GM12872 (cell line): Measurements from ENCODE around the gene NGEF.

Source experiments
- TF ChIP-seq, protein P1 (sequence below): IDR thresholded peaks from 3 replicates; pipeline ENCODE4 v1.5.1; 2011; ENCODE audit warnings: low read depth, mild to moderate bottlenecking, low read length, moderate library complexity; ENCODE audit not compliant: insufficient read depth

NGEF gene

DNA sequence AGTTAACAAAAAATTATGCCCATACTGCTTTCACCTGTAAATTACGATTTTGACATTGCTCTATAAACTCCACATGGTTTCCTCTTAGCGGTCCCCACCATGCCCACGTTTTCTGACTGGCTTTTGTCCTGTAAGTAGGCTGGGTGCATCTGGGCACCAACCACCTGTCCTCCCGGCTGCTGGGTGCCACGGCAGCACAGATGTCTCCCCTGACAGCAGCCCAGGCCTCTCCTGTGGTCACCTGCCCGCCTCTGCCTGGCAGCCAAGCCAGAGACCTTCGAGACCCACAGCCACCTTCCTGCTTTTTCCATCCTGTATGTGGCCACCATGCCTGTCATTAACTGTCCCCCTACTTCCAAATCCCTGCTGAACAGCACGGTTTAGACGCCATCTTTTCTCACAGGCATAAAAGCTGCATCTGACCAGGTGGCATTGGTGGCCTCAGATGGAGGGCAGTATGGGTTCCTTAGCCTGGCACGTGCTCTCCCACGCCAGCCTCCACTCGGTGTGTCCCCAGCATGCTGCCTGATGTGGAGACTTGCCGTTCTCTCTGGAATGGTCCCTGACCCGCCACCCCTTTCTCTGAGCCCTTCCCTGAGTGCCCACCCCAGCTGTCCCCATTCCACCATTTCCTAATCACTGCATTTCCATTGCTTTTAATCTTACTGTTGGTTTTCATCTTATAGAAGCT, 124.1 kb downstream of the NGEF start:
- TF ChIP-seq, protein P1, sequence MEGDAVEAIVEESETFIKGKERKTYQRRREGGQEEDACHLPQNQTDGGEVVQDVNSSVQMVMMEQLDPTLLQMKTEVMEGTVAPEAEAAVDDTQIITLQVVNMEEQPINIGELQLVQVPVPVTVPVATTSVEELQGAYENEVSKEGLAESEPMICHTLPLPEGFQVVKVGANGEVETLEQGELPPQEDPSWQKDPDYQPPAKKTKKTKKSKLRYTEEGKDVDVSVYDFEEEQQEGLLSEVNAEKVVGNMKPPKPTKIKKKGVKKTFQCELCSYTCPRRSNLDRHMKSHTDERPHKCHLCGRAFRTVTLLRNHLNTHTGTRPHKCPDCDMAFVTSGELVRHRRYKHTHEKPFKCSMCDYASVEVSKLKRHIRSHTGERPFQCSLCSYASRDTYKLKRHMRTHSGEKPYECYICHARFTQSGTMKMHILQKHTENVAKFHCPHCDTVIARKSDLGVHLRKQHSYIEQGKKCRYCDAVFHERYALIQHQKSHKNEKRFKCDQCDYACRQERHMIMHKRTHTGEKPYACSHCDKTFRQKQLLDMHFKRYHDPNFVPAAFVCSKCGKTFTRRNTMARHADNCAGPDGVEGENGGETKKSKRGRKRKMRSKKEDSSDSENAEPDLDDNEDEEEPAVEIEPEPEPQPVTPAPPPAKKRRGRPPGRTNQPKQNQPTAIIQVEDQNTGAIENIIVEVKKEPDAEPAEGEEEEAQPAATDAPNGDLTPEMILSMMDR: no peak

DNA sequence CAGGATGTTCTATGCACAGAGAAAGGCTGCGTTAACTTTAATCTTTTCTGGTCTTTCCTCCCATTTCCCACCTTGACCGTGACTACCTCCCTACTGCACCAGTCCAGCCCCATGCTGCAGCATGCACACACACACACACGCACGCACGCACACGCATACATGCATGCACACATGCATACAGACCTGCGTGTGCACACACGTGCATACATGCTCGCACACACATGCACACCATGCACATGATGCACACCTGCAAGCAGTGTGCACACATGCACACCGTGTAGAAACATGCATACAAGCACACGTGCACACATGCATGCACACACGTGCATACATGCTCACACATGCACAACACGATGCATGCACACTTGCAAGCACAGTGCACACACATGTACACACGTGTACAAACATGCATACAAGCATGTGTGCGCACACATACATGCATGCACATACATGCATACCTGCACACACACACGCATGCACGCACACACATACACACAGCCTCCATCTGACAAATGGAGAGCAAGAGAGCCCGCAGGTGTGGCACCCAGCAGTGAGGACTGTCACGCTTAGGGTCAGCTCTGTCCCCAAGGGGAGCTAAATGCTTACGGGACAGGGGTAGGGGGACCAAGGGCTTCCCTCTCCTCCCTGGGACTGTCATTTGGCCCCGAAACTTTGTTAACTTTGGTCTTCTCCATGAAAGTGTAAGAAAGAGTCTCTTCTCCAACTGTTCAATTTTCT, 124.8 kb downstream of the NGEF start:
- TF ChIP-seq, protein P1: no peak

GRCh38 chr2:232887171-232887850, 125.7 kb downstream of the NGEF start:
- TF ChIP-seq, protein P1: no peak

DNA sequence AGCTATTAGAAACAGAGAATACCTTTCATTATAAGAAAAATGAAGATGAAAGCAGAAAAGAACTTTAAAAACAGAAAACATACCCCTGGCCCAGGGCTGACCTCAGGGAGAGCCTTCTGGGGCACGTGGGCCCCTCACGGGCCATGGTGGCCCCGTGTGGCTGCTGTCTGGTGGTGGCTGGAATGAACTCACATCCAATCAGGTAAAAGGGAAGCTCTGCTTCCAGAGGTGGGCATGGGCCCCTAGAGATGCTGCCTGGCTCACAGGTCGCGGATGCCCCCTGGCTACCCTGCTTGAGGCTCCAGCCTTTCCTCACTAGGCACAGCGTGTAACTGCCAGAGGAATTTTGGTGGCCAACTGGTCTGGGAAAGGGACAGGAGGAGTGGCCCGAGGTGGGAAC, 126.4 kb downstream of the NGEF start:
- TF ChIP-seq, protein P1: no peak

- TF ChIP-seq, protein P1: no peak
Measured at GRCh38 chr2:232886176-232886575, 126.9 kb downstream of the NGEF start.

DNA sequence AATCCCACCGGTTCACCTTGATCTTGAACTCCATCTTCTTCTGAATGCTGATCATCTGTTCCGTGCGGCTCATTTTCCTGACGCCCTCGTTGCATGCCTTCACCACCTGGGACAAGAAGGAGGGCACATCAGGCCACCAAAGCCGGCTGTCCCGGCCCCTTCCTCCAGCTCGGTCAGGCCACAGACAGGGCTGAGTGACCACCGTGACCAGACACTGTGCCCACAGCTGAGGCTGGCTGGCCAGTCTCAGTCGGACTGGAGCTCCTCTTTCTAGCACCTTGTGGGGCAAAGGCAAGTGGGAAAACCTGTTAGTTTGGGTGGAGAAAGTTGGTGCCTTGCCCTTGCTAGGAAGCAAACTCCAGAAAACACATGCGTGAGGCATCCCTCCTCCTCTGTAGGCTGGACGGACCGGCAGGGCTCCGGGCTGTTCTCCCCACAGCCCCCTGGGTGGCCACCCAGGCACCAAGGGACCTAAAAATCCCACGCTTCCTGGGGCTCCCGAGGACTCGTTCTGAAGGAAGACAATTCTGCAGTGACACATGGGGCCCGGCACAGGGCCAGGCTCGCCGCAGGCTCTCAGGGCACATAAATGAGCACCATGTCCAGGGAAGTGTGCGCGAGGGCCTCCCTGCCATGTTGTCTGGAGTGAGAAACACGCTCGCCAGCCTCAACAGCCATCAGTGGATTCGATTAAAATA, 127.6 kb downstream of the NGEF start:
- TF ChIP-seq, protein P1: no peak
